ENCODE data around the gene TMEM266.

The TMEM266 gene

GRCh38 chr15:76245072-76245610 is 185.4 kb downstream of the TMEM266 start:
- no peak for DNase-seq (ENCODE audit: low spot score)

GRCh38 chr15:76251717-76252116 is 191.9 kb downstream of the TMEM266 start:
- DNase-seq (ENCODE audit: low spot score) = no peak

- DNase-seq (ENCODE audit: low spot score) = no peak
Measured at GRCh38 chr15:76252249-76252648, 192.5 kb downstream of the TMEM266 start.

- DNase-seq (ENCODE audit: low spot score) = no peak
Measured at GRCh38 chr15:76253691-76254473, 194.1 kb downstream of the TMEM266 start.
